IPS DF 4.7 (cell line): Measurements from ENCODE around the gene CNTNAP5.

Experiments used
- DNase-seq: peaks from one replicate; pipeline ENCODE4 v3.0.0-alpha.2; 2013; ENCODE audit warnings: low spot score; ENCODE audit errors: extremely low read depth

Gene CNTNAP5

GRCh38 chr2:124261456-124261855, 236.4 kb downstream of the CNTNAP5 start:
- DNase-seq, result no peak

DNA sequence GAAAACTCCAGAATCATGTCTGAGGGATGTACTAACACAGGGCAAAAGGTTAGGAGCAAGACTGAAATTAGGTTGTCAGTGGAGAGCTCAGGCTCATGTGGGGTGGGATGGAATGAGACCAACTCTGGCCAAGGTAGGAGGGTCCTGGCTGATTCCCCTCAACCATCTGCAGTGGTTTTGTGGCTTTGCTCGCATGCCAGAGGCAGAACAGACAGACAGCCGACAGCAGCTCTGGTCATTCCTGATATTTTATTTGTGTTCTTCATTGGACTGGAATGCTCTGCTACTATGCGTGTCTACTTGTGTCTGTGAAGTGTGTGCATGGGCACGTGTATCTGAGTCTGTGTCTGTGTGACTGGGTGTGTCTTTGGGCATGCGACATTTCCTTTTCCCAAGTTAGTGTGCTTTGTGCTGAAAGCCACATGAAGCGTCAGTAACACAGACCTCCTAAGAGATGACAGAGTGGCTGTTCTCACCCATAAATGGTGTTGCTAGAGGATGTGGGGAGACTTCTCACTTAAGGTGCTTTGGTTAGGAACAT, 239.5 kb downstream of the CNTNAP5 start:
- DNase-seq, result no peak

DNA sequence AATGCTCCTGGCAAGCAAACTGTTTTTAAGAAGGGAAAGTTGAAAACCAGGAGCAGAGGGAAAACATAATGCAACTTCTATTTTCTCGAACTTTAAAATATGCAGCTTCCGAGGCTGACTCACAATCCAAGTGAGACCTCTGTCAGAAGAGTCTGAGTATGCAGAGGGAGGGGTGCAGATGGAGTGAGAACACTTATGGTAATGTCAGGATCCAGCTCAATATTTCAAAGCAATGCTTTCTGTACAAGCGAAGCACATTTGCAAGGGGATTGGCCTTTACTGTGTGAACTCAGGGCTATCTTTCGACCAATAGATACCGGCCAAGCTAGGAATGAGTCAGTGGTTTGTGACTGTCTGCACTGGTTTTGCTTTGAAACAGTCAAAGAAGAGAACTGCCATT, 242.7 kb downstream of the CNTNAP5 start:
- no peak for DNase-seq

GRCh38 chr2:124269348-124269747, 244.3 kb downstream of the CNTNAP5 start:
- no peak for DNase-seq

DNA sequence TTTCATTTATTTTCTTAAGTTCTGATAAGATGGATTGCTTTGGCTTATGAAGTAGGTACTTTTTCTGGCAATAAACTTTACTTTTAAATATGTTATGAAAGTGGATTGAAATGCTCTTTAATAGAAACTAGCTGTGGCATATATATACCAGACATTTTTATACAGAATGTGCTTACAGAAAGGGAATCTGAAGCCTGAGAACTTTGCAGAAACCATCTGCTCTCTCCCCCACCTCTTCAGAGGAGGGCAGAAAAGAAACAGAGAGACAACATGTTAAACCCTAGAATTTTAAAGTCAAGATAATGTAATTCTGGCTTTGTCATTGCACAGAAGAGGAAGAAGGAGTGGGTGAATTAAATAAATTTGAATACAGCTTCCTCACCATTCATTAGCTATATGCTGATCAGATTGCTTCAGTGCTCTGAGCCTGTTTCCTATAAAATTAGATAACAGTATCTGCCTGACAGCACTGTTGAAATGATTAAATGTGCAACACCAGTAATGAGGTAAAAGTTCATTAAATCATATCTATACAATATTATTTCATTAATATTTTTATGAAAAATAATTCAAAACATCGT, 247.3 kb downstream of the CNTNAP5 start:
- DNase-seq, result no peak

DNA sequence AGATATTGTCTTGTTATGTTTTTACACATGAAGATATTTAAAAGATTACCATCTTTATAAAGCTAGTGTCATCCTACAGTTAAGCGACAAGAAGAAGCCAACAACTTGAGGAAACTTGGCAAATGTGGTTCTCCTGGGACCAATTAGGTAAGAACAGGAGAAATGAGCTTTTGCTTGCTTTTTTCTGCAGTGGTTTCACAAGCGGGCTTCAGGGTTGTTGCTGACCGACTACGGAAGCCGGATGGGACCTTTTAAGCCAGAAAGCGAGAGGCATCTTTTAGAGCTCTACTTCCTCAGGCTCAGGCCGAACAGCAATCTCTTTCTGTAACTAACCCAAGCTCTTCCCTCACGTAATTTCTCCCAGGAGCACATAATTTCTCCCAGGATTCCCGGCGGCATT, 256.5 kb downstream of the CNTNAP5 start:
- DNase-seq, result no peak

DNA sequence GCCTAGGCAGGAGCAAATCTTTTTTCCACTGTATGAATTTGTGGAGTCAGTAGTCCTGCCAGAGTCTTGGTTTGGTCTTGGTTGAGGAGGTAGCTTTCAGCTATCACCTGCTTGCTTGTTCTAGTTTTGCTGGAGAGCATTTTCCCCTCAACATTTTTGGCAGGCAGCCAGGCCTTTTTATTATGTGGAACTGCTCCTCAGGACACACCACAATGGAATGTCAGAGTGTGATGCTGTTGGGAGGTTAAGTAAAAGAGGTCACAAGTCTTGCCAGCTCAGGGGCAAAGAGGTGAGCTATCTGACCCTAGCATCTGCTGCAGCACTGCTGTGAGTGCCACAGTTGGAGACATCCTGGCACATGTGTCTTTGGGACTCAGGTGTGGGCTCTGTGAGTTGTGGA, 258.0 kb downstream of the CNTNAP5 start:
- no peak for DNase-seq

- DNase-seq, result peak; percentile 19
Observed at GRCh38 chr2:124286089-124286783, 261.1 kb downstream of the CNTNAP5 start.

DNA sequence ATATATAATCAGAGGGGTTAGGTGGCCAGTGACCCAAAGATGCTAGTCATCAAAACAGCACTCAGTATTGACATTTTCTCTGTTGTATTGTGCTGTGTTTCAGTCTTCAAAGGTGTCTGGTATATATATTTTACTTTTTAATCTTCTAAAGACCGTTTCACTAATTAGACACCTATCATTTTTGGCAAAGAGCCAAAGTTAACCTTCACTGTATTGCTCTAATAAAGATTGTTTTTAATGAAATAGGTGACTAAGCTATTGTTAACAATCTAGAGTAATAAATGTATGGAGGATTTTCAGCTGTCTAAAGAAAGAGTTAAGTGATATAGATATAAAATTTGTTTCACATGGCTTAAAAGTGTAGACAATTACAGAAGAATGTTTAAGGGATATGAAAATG, 264.0 kb downstream of the CNTNAP5 start:
- DNase-seq, result no peak

DNA sequence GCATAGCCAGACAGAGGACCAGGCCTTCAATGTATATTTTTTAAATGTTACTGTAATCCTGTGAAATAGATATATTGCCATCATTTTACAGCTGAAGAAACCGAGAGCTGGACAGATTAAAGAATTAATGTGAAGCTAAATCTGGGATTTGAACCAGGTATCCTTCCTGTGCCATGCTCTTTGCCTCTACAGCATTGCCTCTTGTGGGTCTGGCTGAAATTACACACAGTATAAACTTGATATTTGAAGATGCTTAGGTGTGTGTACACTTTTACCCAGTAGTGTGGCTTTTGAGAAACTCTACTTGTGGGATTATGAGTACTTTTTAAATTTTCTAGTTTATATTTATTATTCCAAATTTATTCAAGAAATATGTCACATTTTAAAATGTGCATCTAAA, 264.5 kb downstream of the CNTNAP5 start:
- no peak for DNase-seq

DNA sequence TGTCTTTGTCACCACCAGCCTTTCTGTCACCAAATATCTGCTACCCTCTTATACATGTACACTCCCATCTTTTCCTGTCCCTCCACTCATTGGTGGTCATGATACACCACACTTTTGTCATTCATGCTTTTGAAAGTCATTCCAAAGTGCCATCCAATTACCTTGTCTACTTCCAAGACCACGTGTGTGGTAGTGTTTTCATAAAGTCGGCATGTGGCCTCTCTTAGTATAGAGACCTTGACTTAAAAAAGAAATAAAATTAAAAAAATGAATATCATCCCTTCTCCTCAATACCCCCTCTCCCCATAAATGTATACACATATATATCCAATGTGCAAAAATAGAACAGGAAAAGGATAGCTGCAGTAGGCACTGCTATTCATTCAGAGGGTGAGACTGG, 271.4 kb downstream of the CNTNAP5 start:
- no peak for DNase-seq

DNA sequence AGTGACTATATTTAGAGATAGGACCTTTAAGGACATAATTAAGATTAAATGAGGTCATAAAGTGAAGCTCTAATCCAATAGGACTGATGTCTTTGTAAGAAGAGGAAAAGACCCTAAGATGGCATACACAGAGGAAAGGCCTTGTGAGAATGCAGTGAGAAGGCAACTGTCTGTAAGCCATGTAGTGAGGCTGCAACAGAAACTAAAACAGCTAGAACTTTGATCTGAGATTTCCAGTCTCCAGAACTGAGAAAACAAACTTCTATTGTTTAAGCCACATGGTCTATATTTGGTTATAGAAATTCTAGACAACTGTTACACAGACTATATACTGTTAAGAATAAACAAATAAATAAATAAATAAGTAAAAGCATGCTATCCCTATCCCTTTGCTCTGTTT, 276.8 kb downstream of the CNTNAP5 start:
- DNase-seq, result no peak

DNA sequence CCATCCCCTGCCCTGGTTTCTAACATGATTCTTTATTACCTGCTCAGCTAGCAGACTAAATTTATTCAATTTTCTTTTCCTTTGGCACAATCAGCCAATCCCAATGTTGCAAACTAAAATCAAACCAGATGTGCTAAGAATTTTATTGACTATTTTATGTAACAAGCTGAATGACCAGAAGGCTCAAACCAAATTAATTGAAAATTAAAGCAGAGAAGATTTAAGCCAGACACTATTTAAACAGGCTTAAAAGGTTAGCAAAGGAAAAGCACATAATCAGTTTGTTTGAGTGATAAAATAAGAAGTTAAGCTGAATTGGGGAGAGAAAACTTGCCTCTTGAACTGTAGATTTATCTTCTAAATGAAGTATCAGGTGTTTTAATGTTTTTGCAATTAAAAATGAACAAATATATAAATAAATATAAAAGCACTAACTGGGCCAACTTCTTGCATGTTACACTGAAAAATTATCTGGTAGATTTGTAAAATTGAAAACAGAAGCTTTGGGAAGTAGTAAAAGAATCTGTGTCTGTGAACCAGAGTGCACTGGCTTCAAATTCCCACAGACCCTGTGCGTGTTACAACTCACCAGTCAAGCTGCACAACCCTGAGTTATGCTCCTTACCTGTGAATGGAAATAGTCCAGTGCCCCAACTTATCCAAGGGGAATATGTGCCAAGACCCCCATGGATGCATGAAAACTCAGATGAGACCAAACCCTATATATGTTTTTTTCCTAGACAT, 283.4 kb downstream of the CNTNAP5 start:
- DNase-seq, result no peak

DNA sequence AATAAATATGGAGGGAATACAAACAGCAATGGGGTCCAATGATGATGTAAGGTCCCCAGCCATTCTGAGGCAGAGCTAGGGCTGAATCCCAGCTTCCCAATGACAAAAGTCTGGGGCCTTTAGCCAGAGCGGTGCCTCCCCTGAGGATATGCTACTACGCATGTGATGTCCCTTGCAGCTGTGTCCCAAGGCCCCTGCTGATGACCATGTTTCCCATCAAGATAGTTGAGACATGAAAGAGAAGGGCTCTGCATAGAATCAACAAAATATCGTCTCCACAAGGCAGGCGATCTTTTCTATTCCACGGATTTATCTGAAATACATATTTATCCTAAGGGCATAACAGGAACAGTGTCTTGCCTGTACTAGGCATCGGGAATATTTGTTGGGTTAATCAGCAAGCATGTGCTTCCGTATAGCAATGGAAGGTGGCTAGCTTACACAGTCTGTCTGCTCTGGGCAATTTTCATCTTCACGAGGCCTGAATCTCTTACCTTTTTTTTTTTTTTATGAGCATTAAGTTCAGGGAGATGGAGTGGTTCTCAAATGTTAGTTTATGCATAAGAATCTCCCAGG, 284.6 kb downstream of the CNTNAP5 start:
- no peak for DNase-seq

DNA sequence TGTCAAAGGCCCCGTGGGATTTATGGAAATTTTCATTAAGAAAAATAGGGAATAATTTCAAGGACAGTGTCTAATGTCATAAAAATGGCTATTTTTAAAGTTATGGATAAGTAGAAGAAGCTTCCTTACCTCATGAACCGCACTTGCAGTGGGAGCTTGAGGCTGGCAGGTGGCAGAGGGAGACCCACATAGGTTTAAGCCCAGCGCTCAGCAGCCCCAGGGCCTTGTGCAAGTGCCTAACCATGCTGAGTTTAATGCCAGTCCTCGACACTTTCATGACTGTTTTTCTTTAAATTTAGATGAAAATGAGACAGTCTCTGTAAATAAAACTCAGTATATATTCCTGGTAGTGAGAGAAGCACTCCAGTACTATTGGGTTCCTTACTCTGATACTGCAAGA, 285.6 kb downstream of the CNTNAP5 start:
- no peak for DNase-seq

DNA sequence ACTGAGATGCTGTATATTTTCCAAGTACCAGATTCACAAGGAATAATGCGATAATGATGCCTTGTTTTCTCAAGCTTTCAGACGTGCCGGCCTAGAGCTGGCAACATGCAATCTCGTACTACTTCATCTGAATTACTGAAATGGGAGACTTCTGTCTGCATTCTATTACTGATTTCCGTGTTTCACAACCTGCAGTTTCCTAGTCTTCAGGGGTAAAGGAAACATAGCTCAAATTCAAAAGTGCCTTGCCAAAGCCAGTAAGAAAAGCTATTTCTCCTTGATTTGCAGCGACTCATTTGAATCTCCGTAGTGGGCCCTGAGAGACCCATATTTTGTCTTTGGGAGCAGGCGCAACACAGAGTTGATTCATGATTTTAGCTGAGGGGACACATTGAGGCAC, 289.0 kb downstream of the CNTNAP5 start:
- no peak for DNase-seq

- DNase-seq, result no peak
Observed at GRCh38 chr2:124315221-124315880, 290.3 kb downstream of the CNTNAP5 start.

- DNase-seq, result no peak
Observed at GRCh38 chr2:124316133-124316532, 291.0 kb downstream of the CNTNAP5 start.

- no peak for DNase-seq
Observed at GRCh38 chr2:124316881-124317605, 292.0 kb downstream of the CNTNAP5 start.

- no peak for DNase-seq
Observed at GRCh38 chr2:124317628-124318027, 292.5 kb downstream of the CNTNAP5 start.

DNA sequence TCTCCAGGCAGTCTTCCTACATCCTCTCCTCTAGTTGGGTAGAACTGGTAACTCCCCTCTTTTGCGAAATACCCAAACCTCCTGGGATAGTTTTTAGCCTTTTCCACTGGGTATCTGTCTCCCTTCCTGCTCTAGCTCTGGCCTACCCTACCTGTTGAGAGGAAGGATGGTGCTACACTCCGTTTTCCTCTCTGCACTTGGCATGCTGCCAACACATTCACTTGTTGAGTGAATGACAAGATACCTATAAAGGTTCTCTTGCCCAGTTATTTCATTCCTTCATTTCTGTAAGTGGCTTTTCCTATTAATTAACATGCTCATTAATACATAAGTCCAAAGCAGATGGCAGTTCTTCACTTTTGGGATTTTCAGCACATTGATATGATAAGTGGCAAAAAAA, 293.8 kb downstream of the CNTNAP5 start:
- no peak for DNase-seq
